ENCODE results near the gene TTYH3.

Gene TTYH3

DNA sequence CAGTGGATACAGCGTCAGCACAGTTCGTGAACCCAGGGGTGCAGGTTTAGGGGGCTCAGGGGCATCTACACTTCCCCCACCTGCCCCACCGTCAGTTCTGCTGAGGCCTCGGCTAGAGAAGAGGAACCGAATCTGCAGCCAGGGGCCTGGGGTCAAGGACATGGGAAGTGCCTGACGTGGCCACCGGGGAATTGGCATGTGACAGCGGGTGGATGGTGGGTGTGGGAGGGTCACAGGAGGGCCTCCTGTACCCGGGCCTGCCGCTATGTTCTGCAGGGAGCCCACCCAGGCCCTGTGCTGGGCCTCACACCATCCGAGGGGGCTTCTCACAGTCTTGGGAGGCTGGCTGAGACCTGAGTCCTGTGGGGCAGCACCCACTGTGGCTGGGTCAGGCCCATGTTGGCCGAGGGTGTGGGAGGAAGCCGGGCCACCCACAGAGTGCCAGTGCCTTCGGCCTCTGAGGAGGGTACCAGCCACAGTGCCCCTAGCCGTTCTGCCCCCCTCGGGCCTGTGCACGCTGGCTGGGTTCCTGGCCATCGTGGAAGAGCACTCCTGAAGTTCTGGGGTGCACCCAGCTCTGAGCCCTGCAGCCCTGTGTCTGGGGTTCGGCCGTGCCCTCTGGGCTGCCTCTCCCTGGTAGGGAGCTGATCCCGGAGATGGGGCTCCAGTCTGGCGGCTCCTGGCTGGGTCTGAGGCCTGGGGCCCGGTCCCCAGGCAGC is 5.9 kb downstream of the TTYH3 start:
- H3K27ac ChIP-seq (ENCODE audit: poor library complexity, severe bottlenecking) = no peak overlapping the region
- no peaks in the 10 kb centered on the region for H3K9me3 ChIP-seq (ENCODE audit: severe bottlenecking)
- H3K4me1 ChIP-seq (ENCODE audit: insufficient read depth, poor library complexity, severe bottlenecking) = peaks cover 10% of the 10 kb centered on the region
- H3K4me3 ChIP-seq (ENCODE audit: severe bottlenecking) = no peak overlapping the region
- ATAC-seq (ENCODE audit: low read depth) (no peak), DNase-seq (ENCODE audit: low spot score) (no peak)
- TF ChIP-seq, protein P1, sequence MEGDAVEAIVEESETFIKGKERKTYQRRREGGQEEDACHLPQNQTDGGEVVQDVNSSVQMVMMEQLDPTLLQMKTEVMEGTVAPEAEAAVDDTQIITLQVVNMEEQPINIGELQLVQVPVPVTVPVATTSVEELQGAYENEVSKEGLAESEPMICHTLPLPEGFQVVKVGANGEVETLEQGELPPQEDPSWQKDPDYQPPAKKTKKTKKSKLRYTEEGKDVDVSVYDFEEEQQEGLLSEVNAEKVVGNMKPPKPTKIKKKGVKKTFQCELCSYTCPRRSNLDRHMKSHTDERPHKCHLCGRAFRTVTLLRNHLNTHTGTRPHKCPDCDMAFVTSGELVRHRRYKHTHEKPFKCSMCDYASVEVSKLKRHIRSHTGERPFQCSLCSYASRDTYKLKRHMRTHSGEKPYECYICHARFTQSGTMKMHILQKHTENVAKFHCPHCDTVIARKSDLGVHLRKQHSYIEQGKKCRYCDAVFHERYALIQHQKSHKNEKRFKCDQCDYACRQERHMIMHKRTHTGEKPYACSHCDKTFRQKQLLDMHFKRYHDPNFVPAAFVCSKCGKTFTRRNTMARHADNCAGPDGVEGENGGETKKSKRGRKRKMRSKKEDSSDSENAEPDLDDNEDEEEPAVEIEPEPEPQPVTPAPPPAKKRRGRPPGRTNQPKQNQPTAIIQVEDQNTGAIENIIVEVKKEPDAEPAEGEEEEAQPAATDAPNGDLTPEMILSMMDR (IDR thresholded peaks at IDR 0.05; ENCODE audit: poor library complexity, severe bottlenecking) = no peak
- H3K36me3 ChIP-seq (ENCODE audit: low read depth) = no peaks in the 10 kb centered on the region
- no peaks in the 10 kb centered on the region for H3K27me3 ChIP-seq (ENCODE audit: insufficient read depth, poor library complexity, severe bottlenecking)

DNA sequence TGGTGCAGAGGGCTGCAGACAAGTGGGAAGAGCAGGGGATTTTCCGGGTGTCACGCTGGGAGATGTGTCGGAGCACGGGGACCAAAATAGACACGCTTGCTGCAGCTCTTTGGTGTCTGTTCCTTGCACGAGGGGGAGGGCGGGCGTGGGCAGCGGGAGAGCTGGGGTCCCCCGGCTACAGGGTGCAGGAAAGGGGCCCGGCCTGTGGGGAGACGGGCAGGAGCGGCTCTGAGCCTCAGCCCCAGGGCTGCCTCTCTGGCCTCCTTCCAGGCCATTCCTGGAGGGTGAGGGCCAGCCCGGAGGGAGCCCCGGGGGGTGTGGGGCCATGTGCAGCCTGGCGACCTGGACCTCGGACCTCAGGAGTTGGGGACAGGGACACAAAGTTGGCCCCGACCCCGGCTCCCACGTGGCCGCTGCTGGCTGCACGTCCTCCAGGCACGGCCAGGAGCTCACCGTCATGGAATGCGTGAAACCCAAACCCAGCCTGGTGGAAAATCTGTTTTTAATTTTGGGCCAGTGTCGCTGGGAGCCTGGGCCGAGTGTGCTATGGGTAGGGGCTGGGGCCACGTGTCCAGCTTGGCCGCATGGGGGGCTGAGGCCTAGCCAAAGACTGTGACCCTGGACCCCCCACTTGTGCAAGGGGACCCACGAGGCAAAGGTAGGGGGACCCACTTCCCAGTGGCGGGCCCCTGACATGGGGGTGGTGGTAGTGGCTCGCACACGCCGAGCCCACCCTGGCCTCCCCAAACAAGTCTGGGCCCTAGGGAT is 6.6 kb downstream of the TTYH3 start:
- Histone ChIP-seq H3K4me3 (ENCODE audit: severe bottlenecking) (no peak overlapping the region), H3K27ac (ENCODE audit: poor library complexity, severe bottlenecking) (no peak overlapping the region), H3K9me3 (ENCODE audit: severe bottlenecking) (no peaks in the 10 kb centered on the region), H3K36me3 (ENCODE audit: low read depth) (no peaks in the 10 kb centered on the region), H3K4me1 (ENCODE audit: insufficient read depth, poor library complexity, severe bottlenecking) (peaks cover 10% of the 10 kb centered on the region), H3K27me3 (ENCODE audit: insufficient read depth, poor library complexity, severe bottlenecking) (no peaks in the 10 kb centered on the region)
- DNase-seq (ENCODE audit: low spot score) (no peak), ATAC-seq (ENCODE audit: low read depth) (no peak)
- TF ChIP-seq, protein P1 (IDR thresholded peaks at IDR 0.05; ENCODE audit: poor library complexity, severe bottlenecking) = no peak

DNA sequence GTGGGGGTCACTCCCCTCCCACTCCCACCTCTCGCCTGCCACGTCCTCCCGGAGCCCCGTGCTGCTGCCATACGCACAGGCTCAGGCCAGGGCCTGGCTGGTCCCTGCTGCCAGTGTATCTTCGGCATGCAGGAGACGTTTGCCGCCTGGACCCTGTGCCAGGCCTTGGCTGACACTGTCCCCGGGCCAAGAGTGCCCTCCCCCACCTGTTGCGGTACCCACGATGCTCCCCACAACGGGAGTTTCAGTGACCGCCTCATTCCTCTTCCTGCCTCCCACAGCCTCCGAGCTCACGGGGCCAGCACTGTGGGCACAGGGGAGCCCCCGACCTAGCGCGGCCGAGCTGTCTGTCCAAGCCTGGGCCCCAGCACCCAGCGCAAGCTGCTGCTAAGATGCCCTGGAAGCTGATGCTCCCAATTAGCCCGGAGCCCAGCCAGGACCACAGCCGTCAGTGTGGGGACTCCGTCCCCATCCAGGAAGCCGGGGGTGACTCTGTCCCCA is 7.4 kb downstream of the TTYH3 start:
- no peak for DNase-seq (ENCODE audit: low spot score)
- TF ChIP-seq, protein P1 (IDR thresholded peaks at IDR 0.05; ENCODE audit: poor library complexity, severe bottlenecking) = no peak
- H3K9me3 ChIP-seq (ENCODE audit: severe bottlenecking) = no peaks in the 10 kb centered on the region
- no peak overlapping the region for H3K4me3 ChIP-seq (ENCODE audit: severe bottlenecking)
- no peaks in the 10 kb centered on the region for H3K36me3 ChIP-seq (ENCODE audit: low read depth)
- no peaks in the 10 kb centered on the region for H3K27me3 ChIP-seq (ENCODE audit: insufficient read depth, poor library complexity, severe bottlenecking)
- peaks cover 6% of the 10 kb centered on the region for H3K4me1 ChIP-seq (ENCODE audit: insufficient read depth, poor library complexity, severe bottlenecking)
- ATAC-seq (ENCODE audit: low read depth) = no peak
- H3K27ac ChIP-seq (ENCODE audit: poor library complexity, severe bottlenecking) = no peak overlapping the region

DNA sequence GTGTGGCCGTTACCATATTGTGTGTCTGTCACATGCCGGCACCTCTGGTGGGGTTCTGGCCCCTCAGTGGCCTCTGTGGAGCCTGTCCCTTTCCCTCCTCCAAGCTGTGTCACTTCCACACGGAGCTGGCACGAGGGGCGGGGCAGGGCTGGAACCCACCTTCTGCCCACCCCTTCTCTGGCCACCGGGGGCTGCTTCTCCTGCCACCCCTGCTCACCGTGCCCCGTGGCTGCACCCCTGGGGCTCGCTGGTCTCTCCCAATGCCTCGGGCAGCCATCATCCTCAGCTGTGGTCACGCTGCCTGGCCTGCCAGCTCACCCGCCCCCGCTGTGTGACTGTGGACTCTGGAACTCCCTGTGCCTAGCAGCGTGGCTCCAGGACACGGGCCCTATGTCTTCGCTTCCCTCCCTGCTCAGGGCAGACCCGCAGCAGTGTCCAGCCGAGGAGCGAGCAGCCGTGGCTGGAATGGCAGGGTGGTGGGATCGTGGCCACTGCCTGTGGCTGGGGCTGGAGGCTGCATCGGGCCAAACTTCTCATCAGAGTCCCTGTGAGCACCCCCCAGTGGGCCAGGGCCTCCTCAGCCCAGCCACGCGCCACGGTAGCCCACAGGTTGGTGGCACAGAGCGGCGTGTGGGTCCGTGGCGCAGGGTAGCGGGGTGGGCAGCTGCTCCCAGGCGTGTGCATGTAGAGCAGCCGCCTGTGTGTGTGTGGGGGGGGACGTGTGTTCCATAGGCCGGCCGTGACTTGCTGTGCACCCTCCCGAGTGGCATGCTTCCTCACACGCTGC is 8.1 kb downstream of the TTYH3 start:
- TF ChIP-seq, protein P1 (IDR thresholded peaks at IDR 0.05; ENCODE audit: poor library complexity, severe bottlenecking) = no peak
- Histone ChIP-seq H3K4me3 (ENCODE audit: severe bottlenecking) (no peak overlapping the region), H3K9me3 (ENCODE audit: severe bottlenecking) (no peaks in the 10 kb centered on the region), H3K27ac (ENCODE audit: poor library complexity, severe bottlenecking) (no peak overlapping the region), H3K4me1 (ENCODE audit: insufficient read depth, poor library complexity, severe bottlenecking) (peaks cover 6% of the 10 kb centered on the region), H3K36me3 (ENCODE audit: low read depth) (no peaks in the 10 kb centered on the region), H3K27me3 (ENCODE audit: insufficient read depth, poor library complexity, severe bottlenecking) (no peaks in the 10 kb centered on the region)
- no peak for ATAC-seq (ENCODE audit: low read depth)
- no peak for DNase-seq (ENCODE audit: low spot score)
